ENCODE results near the gene NEU4.

- TF ChIP-seq CTCF (IDR thresholded peaks at IDR 0.05): no peak
- TF ChIP-seq NR3C1 (CRISPR knock-in tag; conservative IDR thresholded peaks at IDR 0.05; ENCODE audit: low read depth): no peak
- no peak for TF ChIP-seq AFF4 (CRISPR knock-in tag; IDR thresholded peaks at IDR 0.05; ENCODE audit: borderline replicate concordance)
- TF ChIP-seq ARID4B (CRISPR knock-in tag; IDR thresholded peaks at IDR 0.05; ENCODE audit: borderline replicate concordance): no peak
- no peak for TF ChIP-seq USF2 (CRISPR knock-in tag; IDR thresholded peaks at IDR 0.05)
- TF ChIP-seq ZNF423 (CRISPR knock-in tag; IDR thresholded peaks at IDR 0.05): no peak
- no peak for TF ChIP-seq ATF2 (CRISPR knock-in tag; IDR thresholded peaks at IDR 0.05; ENCODE audit: borderline replicate concordance, low read depth)
- no peak for TF ChIP-seq MAX (CRISPR knock-in tag; IDR thresholded peaks at IDR 0.05)
- TF ChIP-seq CBFB (CRISPR knock-in tag; IDR thresholded peaks at IDR 0.05; ENCODE audit: low read depth): no peak
- no peak for TF ChIP-seq ZNF121 (CRISPR knock-in tag; IDR thresholded peaks at IDR 0.05)
These were observed 24.2 kb downstream of the NEU4 start for GRCh38 chr2:241833101-241833663.
